ES-I3 (cell line): ENCODE data around the gene RTN1.

Source experiments
- H3K36me3 ChIP-seq: 2 replicates; pipeline ENCODE4 v1.6.1; 2013; ENCODE audit warnings: mild to moderate bottlenecking, low read length, control low read depth, moderate library complexity; ENCODE audit not compliant: insufficient read depth
- H3K4me1 ChIP-seq: 2 replicates; pipeline ENCODE4 v1.6.1; 2013; ENCODE audit warnings: mild to moderate bottlenecking, control low read depth, low read length; ENCODE audit not compliant: insufficient read depth
- H3K9ac ChIP-seq: 2 replicates; pipeline ENCODE4 v1.6.1; 2013; ENCODE audit warnings: low read depth, mild to moderate bottlenecking, low read length, moderate library complexity
- H3K9me3 ChIP-seq: 2 replicates; pipeline ENCODE4 v1.6.1; 2013; ENCODE audit warnings: mild to moderate bottlenecking, low read length, moderate library complexity; ENCODE audit not compliant: control insufficient read depth, insufficient read depth

RTN1 gene

DNA sequence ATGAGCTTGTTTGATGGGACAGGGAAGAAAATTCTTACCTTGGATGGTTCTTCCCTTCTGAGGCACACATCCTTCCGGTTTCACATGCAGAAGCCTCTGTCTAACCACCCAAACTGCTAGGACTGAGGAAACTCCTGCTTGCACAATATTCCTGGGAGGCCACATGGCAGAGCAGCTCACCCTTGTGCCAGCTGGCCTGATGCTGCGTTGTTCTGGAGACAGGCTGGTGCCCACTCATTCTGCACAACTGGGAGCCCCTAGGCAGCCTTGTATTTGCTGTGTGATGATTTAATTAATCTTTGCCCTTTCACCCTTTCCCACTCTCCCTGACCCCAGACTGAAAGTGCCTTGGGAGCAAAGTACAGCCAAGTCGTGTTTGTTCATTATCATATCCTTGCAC lies 130.8 kb downstream of the RTN1 start:
- Histone ChIP-seq H3K4me1 (no peaks in the 10 kb centered on the region), H3K9me3 (no peaks in the 10 kb centered on the region), H3K9ac (no peak overlapping the region), H3K36me3 (no peaks in the 10 kb centered on the region)

DNA sequence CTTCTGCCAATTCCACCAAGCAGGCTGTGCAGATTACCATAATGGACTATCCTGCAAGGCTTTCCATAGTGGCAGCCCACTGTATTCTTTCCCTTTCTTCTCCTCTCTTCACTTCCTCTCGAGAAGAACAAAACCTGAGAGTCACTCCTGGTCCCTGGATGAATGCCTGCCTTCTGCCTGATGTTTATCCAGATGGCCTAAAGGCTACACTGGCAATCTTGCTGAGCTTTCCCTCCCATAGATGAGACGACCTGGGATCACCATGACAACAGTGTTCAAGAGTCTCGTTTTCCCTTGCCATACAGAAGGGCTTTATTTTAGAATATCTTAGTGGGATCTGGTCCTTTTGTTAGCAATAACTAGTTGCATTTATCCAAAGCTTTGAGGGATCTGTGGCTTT lies 142.3 kb downstream of the RTN1 start:
- no peaks in the 10 kb centered on the region for H3K36me3 ChIP-seq
- no peaks in the 10 kb centered on the region for H3K9me3 ChIP-seq
- H3K9ac ChIP-seq = no peak overlapping the region
- H3K4me1 ChIP-seq = no peaks in the 10 kb centered on the region

DNA sequence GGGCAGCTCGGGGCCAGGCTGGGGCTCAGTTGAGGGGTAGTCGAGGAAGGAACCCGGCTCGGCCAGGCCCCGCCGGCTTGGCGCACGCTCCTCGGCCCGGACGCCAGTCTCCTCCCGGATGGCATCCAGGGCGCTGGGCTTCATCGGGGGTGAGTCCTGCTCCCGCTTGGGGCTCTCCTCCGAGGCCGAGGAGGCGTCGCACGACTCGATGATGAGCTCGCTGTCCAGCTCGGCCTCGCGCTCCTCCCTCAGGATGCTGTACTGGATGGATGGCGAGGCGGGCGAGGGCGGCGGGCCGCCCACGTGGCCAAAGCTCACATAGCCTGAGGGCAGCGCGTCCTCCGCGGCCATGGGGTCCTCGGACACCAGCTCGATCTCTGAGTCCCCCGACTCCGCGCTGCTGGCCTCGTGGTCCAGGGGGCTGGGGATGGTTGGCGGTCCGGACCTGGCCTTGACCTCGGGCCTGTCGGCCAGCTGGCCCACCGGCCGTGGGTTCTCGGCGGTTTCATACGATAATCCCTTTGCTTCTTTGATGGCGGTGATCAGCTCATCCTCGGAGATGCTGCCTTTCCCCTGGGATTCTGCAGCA lies 143.4 kb downstream of the RTN1 start:
- H3K4me1 ChIP-seq = no peaks in the 10 kb centered on the region

DNA sequence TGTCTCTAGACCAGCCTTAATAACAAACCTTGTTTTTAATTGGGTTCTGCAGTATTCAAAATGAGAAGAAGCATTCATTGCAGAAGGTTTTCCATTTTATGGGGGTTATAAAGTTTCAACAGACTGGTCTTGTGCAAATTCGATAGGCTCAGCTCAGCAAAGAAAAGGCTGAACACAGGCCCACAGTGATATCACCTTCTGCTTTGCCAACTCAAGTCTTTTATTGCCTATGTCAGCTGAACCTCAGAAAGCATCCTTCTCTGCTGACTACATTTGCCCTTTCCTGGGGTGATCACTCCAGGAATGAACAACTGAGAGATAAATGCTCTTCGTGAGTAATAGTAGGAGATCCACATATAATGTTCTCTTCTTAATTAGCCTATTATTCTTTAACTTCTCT lies 159.5 kb downstream of the RTN1 start:
- Histone ChIP-seq H3K9me3 (no peaks in the 10 kb centered on the region), H3K4me1 (no peaks in the 10 kb centered on the region), H3K9ac (no peak overlapping the region), H3K36me3 (no peaks in the 10 kb centered on the region)

More for the DNA sequence above, 143.4 kb downstream of the RTN1 start:
- Histone ChIP-seq H3K9me3 (no peaks in the 10 kb centered on the region), H3K9ac (no peak overlapping the region), H3K36me3 (no peaks in the 10 kb centered on the region)

DNA sequence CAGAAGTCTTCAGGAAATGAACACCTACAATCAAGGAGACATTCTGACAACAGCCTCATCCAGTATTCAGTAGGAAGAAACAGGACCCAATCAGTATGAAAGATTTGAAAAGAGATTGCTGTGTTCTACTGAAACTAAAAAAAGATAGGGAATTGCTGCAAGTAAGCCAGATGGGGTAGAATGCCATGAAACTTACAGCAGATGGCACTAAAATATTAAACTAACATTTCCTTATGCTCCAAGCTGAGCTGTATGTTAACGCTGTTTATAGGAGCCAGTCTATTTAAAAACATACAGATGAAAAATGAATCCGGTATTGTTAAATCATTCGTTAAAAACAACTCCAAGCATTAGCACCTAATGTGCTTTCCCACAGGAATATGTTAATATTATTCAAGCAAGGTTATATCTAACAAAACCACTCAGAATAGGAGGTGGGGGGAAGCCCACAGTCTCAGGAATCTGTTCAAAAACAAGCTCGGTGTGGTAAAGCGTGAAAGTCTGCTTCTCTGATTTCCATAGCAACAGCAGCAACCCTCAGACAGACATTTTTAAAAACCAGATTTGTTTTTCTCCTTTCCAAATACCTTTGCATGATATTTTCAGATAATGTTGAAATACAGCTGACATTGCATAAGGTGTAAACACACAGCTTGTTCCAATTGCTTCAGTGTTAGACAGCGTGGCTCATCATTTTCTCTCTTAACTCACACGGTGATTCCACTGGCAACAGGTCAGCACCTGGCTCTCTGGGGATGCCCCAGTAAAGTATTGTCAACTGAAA lies 162.6 kb downstream of the RTN1 start:
- no peaks in the 10 kb centered on the region; the same call in 1 of the 2 replicates for H3K4me1 ChIP-seq
- no peaks in the 10 kb centered on the region for H3K36me3 ChIP-seq
- no peak overlapping the region for H3K9ac ChIP-seq

DNA sequence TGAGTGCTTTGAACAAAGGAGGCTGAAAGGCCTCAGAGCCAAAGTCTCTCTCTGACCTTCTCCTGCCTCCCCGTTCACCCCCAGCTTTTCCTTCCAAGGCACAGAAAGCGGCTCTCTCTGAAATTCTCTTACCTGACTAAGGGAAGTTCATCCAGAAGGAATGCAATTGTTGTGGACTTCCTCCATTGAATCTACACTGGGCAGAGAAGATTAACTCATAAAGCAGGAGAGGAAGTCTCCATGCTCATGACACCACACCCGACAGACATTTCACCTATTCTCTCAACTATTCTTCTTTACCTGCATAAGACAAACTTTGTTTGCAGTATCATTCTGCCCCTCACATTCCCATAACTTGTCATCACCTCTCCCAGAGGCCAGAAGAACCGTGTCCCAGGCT lies 164.7 kb downstream of the RTN1 start:
- peaks cover 4% of the 10 kb centered on the region; the same call in 1 of the 2 replicates for H3K9me3 ChIP-seq
- H3K4me1 ChIP-seq = no peaks in the 10 kb centered on the region; the same call in 1 of the 2 replicates
- no peak overlapping the region for H3K9ac ChIP-seq
- H3K36me3 ChIP-seq = no peaks in the 10 kb centered on the region

More for the DNA sequence above, 162.6 kb downstream of the RTN1 start:
- no peaks in the 10 kb centered on the region for H3K9me3 ChIP-seq

DNA sequence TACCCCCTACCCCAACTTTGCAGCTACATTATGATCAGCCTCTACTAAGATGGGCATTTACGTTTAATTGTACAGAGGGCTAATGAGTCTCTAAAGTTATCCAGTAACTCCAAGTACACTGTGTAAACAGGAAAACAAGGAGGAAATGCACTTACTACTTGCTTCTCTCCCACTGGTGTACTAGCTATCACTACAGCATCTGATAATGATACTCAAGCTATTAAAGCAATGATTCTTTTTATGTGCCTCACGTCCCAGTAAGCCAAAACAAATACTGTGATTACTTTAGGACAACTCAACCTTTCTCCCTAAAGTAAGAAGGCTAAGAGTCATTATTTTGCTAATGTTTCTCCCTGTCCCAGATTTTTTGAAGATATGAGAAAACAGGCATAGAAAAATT lies 165.3 kb downstream of the RTN1 start:
- peaks cover 4% of the 10 kb centered on the region; the same call in 1 of the 2 replicates for H3K9me3 ChIP-seq
- H3K9ac ChIP-seq = no peak overlapping the region
- H3K4me1 ChIP-seq = no peaks in the 10 kb centered on the region; the same call in 1 of the 2 replicates
- H3K36me3 ChIP-seq = no peaks in the 10 kb centered on the region

DNA sequence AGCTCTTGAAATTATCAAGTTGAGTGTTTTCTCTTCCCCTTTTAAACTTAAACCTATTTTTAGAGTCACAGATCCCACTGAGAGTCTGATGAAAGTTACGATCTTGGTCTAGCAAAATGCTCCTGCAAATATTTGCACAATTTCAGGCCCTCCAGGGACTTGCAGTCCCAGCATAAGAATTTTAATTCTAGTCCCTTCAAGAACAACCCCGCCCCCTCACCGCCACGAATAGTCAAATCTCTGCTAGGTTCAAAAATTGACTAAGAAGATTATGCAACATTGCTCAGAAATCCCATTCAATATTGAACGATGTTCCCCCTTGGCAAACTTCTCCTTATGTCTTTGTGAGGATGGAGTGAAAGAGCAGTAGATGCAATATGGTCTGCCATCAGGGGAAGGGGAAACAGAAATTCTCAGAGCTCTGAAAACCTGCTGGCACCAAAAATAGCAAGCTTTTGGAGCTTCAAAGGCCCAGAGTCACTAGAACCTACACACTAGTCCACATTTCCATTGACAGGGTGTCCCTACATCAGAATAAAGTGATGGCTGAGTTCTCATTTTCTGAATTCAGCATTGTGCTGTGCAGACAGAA lies 166.4 kb downstream of the RTN1 start:
- Histone ChIP-seq H3K4me1 (no peaks in the 10 kb centered on the region; the same call in 1 of the 2 replicates), H3K36me3 (no peaks in the 10 kb centered on the region), H3K9ac (no peak overlapping the region), H3K9me3 (peaks cover 4% of the 10 kb centered on the region; the same call in 1 of the 2 replicates)

DNA sequence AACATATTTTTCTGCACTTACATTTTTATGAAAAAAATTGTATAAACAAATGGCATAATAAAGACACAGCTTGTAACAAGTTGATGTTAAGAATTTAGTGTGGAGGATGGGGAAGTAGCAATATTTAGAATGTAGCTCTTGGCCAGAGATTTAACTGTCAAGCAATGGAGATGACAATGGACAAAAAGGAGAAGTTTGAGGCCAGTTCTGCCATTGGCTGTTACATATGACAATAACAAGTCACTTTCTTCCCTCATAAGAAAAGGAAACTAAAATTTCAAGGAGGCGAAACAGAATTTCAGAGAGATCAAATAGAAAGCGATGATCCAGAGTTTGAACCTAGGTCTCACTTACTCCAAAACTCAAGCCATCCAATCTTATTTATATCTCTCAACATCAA lies 171.1 kb downstream of the RTN1 start:
- peaks cover 4% of the 10 kb centered on the region; the same call in 1 of the 2 replicates for H3K9me3 ChIP-seq
- no peaks in the 10 kb centered on the region for H3K4me1 ChIP-seq
- H3K9ac ChIP-seq = no peak overlapping the region
- H3K36me3 ChIP-seq = no peaks in the 10 kb centered on the region

DNA sequence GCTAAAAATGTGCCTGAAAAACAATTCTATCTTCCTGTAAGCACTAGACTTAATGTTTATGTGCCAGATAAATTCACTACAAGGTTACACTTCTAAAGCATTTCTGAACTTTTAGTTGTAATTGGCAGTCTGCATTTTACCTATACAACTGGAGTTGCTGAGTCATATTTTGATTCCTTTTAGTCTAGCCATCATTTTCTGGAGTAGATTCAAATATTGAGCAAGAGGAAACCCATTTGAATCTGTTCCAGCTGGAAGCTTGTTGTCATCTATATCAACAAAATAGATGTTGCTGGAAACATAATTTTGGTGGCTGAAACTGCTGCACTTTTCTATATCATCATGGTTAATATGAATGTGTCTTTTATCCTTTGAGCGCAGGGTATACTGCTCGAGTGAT lies 171.8 kb downstream of the RTN1 start:
- H3K36me3 ChIP-seq = no peaks in the 10 kb centered on the region
- no peaks in the 10 kb centered on the region for H3K4me1 ChIP-seq
- H3K9ac ChIP-seq = no peak overlapping the region
- H3K9me3 ChIP-seq = peaks cover 4% of the 10 kb centered on the region; the same call in 1 of the 2 replicates

DNA sequence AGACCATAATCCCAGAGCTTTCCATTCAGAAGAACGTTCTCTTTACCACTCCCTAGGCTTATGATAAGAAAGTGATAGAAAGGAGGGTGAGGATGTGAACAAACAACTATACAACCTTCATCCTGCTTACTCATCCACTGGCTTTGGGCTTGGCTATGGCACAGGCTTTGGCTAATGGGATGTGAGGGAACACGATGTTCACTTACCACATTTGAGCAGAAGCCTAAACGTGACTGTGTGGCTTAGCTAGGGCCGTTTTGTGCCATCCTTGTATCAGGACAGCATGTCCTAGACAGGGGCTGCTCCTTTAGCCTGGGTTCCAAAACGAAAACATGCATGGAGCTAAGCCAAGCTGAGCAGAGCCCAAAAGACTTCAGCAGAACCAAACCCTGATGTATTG lies 175.4 kb downstream of the RTN1 start:
- Histone ChIP-seq H3K9me3 (no peaks in the 10 kb centered on the region), H3K9ac (no peak overlapping the region), H3K4me1 (no peaks in the 10 kb centered on the region), H3K36me3 (no peaks in the 10 kb centered on the region)

DNA sequence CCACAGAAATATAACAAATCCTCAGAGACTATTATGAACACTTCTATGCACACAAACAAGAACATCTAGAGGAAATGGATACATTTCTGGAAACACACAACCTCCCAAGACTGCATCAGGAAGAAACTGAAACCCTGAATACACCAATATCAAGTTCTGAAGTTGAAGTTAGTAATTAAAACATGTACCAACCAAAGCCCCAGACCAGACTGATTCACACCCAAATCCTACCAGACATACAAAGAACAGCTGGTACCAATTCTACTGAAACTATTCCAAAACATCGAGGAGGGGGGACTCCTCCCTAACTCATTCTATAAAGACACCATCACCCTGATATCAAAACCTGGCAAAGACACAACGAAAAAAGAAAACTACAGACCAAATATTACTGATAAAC lies 179.3 kb downstream of the RTN1 start:
- H3K4me1 ChIP-seq = no peaks in the 10 kb centered on the region

DNA sequence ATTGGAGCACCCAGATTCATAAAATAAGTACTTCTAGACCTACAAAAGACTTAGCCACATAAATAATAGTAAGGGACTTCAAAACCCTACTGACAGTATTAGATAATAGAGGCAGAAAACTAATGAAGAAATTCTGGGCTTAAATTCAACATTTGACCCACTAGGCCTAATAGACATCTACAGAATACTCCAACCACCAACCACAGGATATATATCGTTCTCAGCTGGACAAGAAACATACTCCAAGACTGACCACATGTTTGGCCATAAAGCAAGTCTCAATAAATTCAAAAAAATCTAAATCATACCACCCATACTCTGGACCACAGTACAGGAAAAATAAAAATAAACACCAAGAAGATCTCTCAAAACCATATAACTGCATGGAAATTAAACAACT lies 180.2 kb downstream of the RTN1 start:
- H3K36me3 ChIP-seq = no peaks in the 10 kb centered on the region
- no peaks in the 10 kb centered on the region for H3K9me3 ChIP-seq
- no peaks in the 10 kb centered on the region for H3K4me1 ChIP-seq
- H3K9ac ChIP-seq = no peak overlapping the region

More for the DNA sequence above, 179.3 kb downstream of the RTN1 start:
- Histone ChIP-seq H3K9ac (no peak overlapping the region), H3K9me3 (no peaks in the 10 kb centered on the region), H3K36me3 (no peaks in the 10 kb centered on the region)

DNA sequence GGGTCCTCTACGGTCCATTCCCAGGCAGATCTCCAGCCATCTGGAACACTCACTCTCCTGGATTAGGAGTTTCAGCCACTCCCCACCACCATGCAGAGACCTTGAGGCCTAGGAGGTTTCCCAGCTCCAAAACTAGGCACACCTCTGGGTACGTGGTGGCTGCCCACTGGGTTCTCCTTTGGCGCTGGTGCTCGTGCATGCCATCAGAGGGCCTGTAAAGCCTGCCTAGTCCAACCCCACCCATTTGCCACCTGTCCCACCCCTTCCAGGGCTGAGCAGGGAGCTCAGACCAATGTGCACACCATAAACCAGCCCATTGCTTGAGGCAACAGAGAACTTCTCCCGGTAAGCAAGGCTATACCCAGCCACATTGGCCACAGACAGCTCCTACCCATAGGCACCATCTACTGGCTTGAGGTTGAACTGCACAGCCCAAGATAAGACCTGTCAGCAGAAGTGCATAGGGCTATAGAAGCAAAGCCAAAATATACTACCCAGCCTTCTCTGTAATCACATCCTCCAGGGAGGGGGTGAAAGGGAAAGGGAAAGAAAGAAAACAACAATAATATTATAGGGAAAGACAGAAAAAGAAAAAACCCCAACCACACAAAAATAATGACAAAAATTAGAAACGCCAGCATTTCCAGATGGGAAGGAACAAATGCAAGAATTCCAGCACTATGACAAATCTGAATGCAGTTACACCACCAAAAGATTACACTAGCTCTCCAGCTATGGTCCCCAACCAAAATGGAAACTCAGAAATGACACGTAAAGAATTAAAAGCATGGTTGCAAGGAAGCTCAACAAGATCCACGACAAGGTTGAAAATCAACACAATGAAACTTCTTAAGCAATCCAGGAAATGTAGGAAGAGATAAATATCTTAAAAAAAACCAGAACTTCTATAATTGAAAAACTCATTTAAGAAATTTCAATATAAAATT lies 182.1 kb downstream of the RTN1 start:
- no peaks in the 10 kb centered on the region for H3K36me3 ChIP-seq
- peaks cover 3% of the 10 kb centered on the region; the same call in 1 of the 2 replicates for H3K4me1 ChIP-seq
- H3K9me3 ChIP-seq = no peaks in the 10 kb centered on the region
- H3K9ac ChIP-seq = no peak overlapping the region
